ENCODE results near the gene EMC10.
A peak's percentile ranks its signal among the peaks of the same experiment; 100 is the strongest.

The EMC10 gene

DNA sequence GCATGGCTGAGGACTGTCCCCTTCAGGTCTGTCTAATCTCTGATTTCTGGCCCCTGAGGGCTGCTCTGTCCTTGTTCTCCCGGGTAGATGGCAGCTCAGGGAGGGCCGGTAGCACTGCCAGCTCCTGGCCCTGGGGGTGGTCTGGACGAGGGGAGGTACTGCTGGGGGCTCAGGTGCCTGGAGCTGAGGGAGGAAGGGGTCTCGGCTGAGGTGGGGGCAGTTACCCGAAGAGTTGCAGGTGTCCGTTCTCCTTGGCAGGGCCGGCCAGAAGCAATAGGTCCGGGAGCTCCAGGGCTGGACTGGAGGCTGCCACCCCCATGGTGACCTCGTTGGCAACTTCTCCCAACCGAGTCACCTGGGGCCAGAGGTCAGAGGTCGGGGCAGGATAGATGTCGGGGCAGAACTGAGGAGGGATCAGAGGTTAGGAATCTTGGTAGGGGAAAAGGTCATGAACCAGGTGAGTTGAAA is 1.2 kb upstream of the EMC10 start:
- peaks cover 6% of the 10 kb centered on the region; the same call in 1 of the 2 replicates for H3K27me3 ChIP-seq (ENCODE audit: control insufficient read depth, low read length)
- H3K27ac ChIP-seq (ENCODE audit: low read depth, low read length) = no peak overlapping the region
- peaks cover 5% of the 10 kb centered on the region; the same call in 1 of the 2 replicates for H3F3A ChIP-seq (ENCODE audit: control insufficient read depth, insufficient read depth)
- peaks cover 5% of the 10 kb centered on the region; the same call in 1 of the 2 replicates for H3K9me3 ChIP-seq (ENCODE audit: control insufficient read depth, insufficient read depth, low read length)
- peaks cover 10% of the 10 kb centered on the region for H3K4me1 ChIP-seq (ENCODE audit: control insufficient read depth, low read length)
- H3K4me2 ChIP-seq (ENCODE audit: low read length) = no peak overlapping the region
- no peak overlapping the region for H3K4me3 ChIP-seq (ENCODE audit: low read length)
- H3K79me2 ChIP-seq (ENCODE audit: control insufficient read depth, low read length) = peaks cover 38% of the 10 kb centered on the region
- peaks cover 28% of the 10 kb centered on the region for H3K36me3 ChIP-seq (ENCODE audit: control insufficient read depth, low read length)
- no peaks in the 10 kb centered on the region for H3K9me2 ChIP-seq (replicated peaks; ENCODE audit: control insufficient read depth, low read length)
- no peak for TF ChIP-seq EZH2phosphoT487 (IDR thresholded peaks at IDR 0.05; ENCODE audit: borderline replicate concordance, low read length)
- TF ChIP-seq, protein P1, sequence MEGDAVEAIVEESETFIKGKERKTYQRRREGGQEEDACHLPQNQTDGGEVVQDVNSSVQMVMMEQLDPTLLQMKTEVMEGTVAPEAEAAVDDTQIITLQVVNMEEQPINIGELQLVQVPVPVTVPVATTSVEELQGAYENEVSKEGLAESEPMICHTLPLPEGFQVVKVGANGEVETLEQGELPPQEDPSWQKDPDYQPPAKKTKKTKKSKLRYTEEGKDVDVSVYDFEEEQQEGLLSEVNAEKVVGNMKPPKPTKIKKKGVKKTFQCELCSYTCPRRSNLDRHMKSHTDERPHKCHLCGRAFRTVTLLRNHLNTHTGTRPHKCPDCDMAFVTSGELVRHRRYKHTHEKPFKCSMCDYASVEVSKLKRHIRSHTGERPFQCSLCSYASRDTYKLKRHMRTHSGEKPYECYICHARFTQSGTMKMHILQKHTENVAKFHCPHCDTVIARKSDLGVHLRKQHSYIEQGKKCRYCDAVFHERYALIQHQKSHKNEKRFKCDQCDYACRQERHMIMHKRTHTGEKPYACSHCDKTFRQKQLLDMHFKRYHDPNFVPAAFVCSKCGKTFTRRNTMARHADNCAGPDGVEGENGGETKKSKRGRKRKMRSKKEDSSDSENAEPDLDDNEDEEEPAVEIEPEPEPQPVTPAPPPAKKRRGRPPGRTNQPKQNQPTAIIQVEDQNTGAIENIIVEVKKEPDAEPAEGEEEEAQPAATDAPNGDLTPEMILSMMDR (IDR thresholded peaks at IDR 0.05; ENCODE audit: low read depth, low read length, poor library complexity, severe bottlenecking) = no peak
- H4K20me1 ChIP-seq (ENCODE audit: control insufficient read depth, insufficient read depth, low read depth, low read length) = peaks cover 11% of the 10 kb centered on the region

DNA sequence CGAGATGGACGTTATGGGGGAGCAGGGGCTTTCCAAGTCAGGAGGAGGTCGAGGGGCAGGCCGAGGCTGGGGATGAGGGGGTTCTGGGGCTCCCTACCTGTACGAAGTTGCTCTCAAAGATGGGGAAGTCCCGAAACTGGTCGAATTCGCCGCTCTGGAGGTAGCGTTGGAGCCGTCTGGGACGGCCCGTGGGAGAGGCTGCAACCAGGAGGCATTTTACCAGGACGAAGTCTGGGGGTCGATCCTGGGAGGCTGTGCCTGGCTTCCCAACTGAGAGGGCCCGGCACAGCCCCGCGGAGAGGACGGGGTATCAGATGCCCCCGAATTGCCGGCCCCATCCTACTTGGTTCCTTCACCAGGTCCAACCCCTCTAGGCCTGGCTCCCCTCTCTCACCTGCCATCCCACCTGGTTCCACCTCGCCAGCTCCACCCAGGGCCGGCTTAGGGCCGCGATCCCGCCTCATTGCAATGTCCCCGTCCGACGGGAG is 527 bp upstream of the EMC10 start:
- Histone ChIP-seq H3K27ac (ENCODE audit: low read depth, low read length) (no peak overlapping the region), H4K20me1 (ENCODE audit: control insufficient read depth, insufficient read depth, low read depth, low read length) (peaks cover 11% of the 10 kb centered on the region), H3K4me2 (ENCODE audit: low read length) (no peak overlapping the region), H3F3A (ENCODE audit: control insufficient read depth, insufficient read depth) (peaks cover 5% of the 10 kb centered on the region; the same call in 1 of the 2 replicates), H3K9me2 (replicated peaks; ENCODE audit: control insufficient read depth, low read length) (no peaks in the 10 kb centered on the region), H3K4me3 (ENCODE audit: low read length) (peak overlapping the region; percentile 98), H3K4me1 (ENCODE audit: control insufficient read depth, low read length) (peaks cover 10% of the 10 kb centered on the region), H3K79me2 (ENCODE audit: control insufficient read depth, low read length) (peaks cover 40% of the 10 kb centered on the region), H3K27me3 (ENCODE audit: control insufficient read depth, low read length) (peaks cover 6% of the 10 kb centered on the region; the same call in 1 of the 2 replicates), H3K36me3 (ENCODE audit: control insufficient read depth, low read length) (peaks cover 35% of the 10 kb centered on the region), H3K9me3 (ENCODE audit: control insufficient read depth, insufficient read depth, low read length) (peaks cover 5% of the 10 kb centered on the region; the same call in 1 of the 2 replicates)
- TF ChIP-seq, protein P1 (IDR thresholded peaks at IDR 0.05; ENCODE audit: low read depth, low read length, poor library complexity, severe bottlenecking) = no peak

DNA sequence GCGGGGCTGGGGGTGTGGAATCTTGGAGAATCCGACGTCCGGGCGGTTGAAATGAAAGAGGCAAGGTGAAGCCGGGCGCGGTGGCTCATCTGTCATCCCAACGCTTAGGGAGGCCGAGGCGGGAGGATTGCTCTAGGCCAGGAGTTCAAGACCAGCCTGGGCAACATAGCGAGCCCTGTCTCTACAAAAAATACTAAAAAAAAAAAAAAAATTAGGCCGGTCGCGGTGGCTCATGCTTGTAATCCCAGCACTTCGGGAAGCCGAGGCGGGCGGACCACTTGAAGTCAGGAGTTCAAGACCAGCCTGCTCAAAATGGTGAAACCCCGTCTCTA is 566 bp downstream of the EMC10 start:
- TF ChIP-seq EZH2phosphoT487 (IDR thresholded peaks at IDR 0.05; ENCODE audit: borderline replicate concordance, low read length) = no peak
- TF ChIP-seq, protein P1 (IDR thresholded peaks at IDR 0.05; ENCODE audit: low read depth, low read length, poor library complexity, severe bottlenecking) = no peak
- Histone ChIP-seq H3K4me1 (ENCODE audit: control insufficient read depth, low read length) (peaks cover 10% of the 10 kb centered on the region), H3K36me3 (ENCODE audit: control insufficient read depth, low read length) (peaks cover 46% of the 10 kb centered on the region), H3K27me3 (ENCODE audit: control insufficient read depth, low read length) (peaks cover 6% of the 10 kb centered on the region; the same call in 1 of the 2 replicates), H3K27ac (ENCODE audit: low read depth, low read length) (peak overlapping the region; percentile 80), H3K9me3 (ENCODE audit: control insufficient read depth, insufficient read depth, low read length) (peaks cover 5% of the 10 kb centered on the region; the same call in 1 of the 2 replicates), H3K4me2 (ENCODE audit: low read length) (peak overlapping the region; percentile 88), H3F3A (ENCODE audit: control insufficient read depth, insufficient read depth) (peaks cover 2% of the 10 kb centered on the region; the same call in 1 of the 2 replicates), H3K79me2 (ENCODE audit: control insufficient read depth, low read length) (peaks cover 40% of the 10 kb centered on the region), H4K20me1 (ENCODE audit: control insufficient read depth, insufficient read depth, low read depth, low read length) (peaks cover 11% of the 10 kb centered on the region), H3K4me3 (ENCODE audit: low read length) (peak overlapping the region; percentile 98), H3K9me2 (replicated peaks; ENCODE audit: control insufficient read depth, low read length) (no peaks in the 10 kb centered on the region)
